Osteocyte (in vitro differentiated cells): ENCODE data around the gene SETD4. TPM values are rescaled to one million over a fixed set of nuclear protein-coding genes. Genes with fewer than 3 reads are reported as not detected.

ENCODE experiments used
- DNase-seq: peaks from one replicate; pipeline ENCODE4 v3.0.0; 2021; ENCODE audit warnings: mixed read lengths; ENCODE audit not compliant: unreplicated experiment; ENCODE audit errors: extremely low spot score
- H3K27ac Mint-ChIP-seq: one replicate; pipeline ENCODE4 v1.8.0; 2021; ENCODE audit warnings: mild to moderate bottlenecking, mixed read lengths; ENCODE audit not compliant: unreplicated experiment
- H3K27me3 Mint-ChIP-seq: one replicate; pipeline ENCODE4 v1.8.0; 2021; ENCODE audit warnings: mixed read lengths; ENCODE audit not compliant: unreplicated experiment
- H3K36me3 Mint-ChIP-seq: one replicate; pipeline ENCODE4 v1.8.0; 2021; ENCODE audit warnings: mixed read lengths; ENCODE audit not compliant: unreplicated experiment
- H3K4me1 Mint-ChIP-seq: one replicate; pipeline ENCODE4 v1.8.0; 2021; ENCODE audit warnings: mixed read lengths; ENCODE audit not compliant: unreplicated experiment
- H3K4me3 Mint-ChIP-seq: one replicate; pipeline ENCODE4 v1.8.0; 2021; ENCODE audit warnings: mild to moderate bottlenecking, moderate library complexity, mixed read lengths; ENCODE audit not compliant: unreplicated experiment
- H3K9me3 Mint-ChIP-seq: one replicate; pipeline ENCODE4 v1.8.0; 2021; ENCODE audit warnings: mixed read lengths; ENCODE audit not compliant: unreplicated experiment
- CTCF ChIP-seq: fragments of 200-600 bp; sonication (generic); IDR thresholded peaks from 2 replicates; pipeline ENCODE4 v1.5.0; 2021; ENCODE audit warnings: antibody characterized with exemption, mild to moderate bottlenecking, moderate library complexity
- total RNA-seq: library from RNA; stranded (reverse); gene quantifications from 2 replicates; pipeline ENCODE4 v1.2.1, GENCODE V29; 2021

The SETD4 gene
- total RNA-seq, 1 donor from 2014 or later: 16.6 TPM

DNA sequence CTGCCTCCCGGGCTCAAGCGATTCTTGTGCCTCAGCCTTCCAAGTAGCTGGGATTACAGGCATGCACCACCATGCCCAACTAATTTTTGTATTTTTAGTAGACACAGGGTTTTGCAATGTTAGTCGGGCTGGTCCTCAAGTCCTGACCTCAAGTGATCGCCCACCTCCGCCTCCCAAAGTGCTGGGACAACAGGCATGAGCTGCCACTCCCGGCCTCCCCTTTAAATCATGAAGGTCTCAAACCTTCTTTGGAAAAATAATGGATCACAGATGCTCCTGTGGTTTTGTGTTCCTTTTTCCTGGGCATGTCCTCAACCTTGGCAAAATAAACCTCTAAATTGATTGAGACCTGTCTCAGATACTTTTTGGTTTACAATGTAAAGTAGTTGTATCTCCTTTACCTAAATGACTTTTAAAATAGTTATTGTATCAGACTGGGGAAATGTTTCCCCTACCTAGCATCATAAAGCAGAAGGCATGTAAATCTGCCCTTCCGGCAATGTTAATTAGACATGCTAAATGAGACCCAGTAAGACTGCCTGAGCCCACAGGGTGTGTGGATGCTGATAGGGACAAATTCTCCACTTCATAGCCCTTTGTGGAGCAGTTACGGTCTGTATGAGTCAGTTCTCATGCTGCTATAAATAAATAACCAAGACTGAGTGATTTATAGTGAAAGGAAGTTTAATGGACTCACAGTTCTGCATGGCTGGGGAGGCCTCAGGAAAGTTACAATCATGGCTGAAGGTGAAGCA, 37.3 kb upstream of the SETD4 start:
- no peak overlapping the region for H3K27ac Mint-ChIP-seq
- peaks cover 13% of the 10 kb centered on the region for H3K27me3 Mint-ChIP-seq
- no peaks in the 10 kb centered on the region for H3K36me3 Mint-ChIP-seq
- TF ChIP-seq CTCF: no peak
- H3K9me3 Mint-ChIP-seq: peaks cover 7% of the 10 kb centered on the region
- peaks cover 9% of the 10 kb centered on the region for H3K4me1 Mint-ChIP-seq
- H3K4me3 Mint-ChIP-seq: no peak overlapping the region
- DNase-seq: no peak

- H3K4me1 Mint-ChIP-seq: peaks cover 9% of the 10 kb centered on the region
- peaks cover 10% of the 10 kb centered on the region for H3K27me3 Mint-ChIP-seq
- peaks cover 7% of the 10 kb centered on the region for H3K9me3 Mint-ChIP-seq
- TF ChIP-seq CTCF: no peak
- DNase-seq: no peak
- H3K36me3 Mint-ChIP-seq: no peaks in the 10 kb centered on the region
- no peak overlapping the region for H3K4me3 Mint-ChIP-seq
- no peak overlapping the region for H3K27ac Mint-ChIP-seq
Observed at GRCh38 chr21:36096398-36097290, 36.3 kb upstream of the SETD4 start.

DNA sequence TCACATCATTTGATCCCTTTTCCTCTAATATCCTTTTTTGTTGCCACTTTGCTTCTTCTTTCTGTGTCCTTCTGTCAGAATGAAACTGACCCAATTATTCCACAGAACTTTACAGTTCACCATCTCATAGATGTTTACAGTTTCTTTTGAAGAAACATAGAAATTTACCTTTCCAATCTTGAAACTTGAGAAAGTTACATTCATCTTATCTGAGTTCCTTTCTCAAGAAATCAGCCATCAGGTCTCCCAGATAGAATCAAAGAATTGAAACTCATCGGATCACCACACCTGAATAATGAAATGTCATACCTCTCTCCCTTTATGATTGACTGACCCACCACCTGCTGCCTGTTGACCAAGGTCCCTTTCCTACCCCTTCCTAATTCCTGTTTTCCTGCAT, 33.2 kb upstream of the SETD4 start:
- H3K36me3 Mint-ChIP-seq: no peaks in the 10 kb centered on the region
- H3K27me3 Mint-ChIP-seq: no peaks in the 10 kb centered on the region
- no peak for TF ChIP-seq CTCF
- peaks cover 7% of the 10 kb centered on the region for H3K9me3 Mint-ChIP-seq
- H3K4me1 Mint-ChIP-seq: peaks cover 9% of the 10 kb centered on the region
- no peak for DNase-seq
- H3K27ac Mint-ChIP-seq: no peak overlapping the region
- H3K4me3 Mint-ChIP-seq: no peak overlapping the region

DNA sequence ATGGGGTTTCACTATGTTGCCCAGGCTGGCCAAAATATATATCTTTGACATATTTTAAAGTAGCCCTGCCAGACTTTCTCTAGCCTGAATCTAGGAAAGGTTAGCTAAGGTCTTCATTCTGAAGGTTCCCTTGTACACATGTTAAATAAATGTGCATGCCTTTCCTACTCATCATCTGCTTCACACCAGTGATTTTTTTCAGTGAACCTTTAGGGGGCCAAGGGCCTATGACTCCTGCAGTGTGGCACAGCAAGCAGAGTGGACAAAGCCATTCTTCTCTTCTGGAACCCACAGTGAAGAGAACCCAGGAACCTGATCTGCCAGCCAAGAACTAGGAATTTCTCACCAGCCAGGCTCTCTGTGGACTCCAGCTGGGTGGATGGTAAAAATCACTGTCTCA, 32.4 kb upstream of the SETD4 start:
- no peak overlapping the region for H3K27ac Mint-ChIP-seq

More for the DNA sequence above, 32.4 kb upstream of the SETD4 start:
- Mint-ChIP-seq H3K9me3 (peaks cover 7% of the 10 kb centered on the region), H3K4me3 (no peak overlapping the region), H3K27me3 (no peaks in the 10 kb centered on the region), H3K4me1 (peaks cover 7% of the 10 kb centered on the region), H3K36me3 (no peaks in the 10 kb centered on the region)
- no peak for TF ChIP-seq CTCF
- DNase-seq: no peak
